Neural crest cell (in vitro differentiated cells): ENCODE measurements around the gene NOVA2. TPM values are rescaled to one million over a fixed set of nuclear protein-coding genes. Genes with fewer than 3 reads are reported as not detected.

Source experiments
- DNase-seq: peaks from one replicate; pipeline ENCODE4 v3.0.0; 2021; ENCODE audit warnings: low read depth, mixed read lengths, low spot score
- H3K27ac Mint-ChIP-seq: one replicate; pipeline ENCODE4 v1.8.0; 2021; ENCODE audit warnings: mild to moderate bottlenecking, mixed read lengths; ENCODE audit not compliant: unreplicated experiment
- H3K27me3 Mint-ChIP-seq: 2 replicates; pipeline ENCODE4 v1.8.0; 2021; ENCODE audit warnings: low read depth, mild to moderate bottlenecking, mixed read lengths
- H3K36me3 Mint-ChIP-seq: 2 replicates; pipeline ENCODE4 v1.8.0; 2021; ENCODE audit warnings: low read depth, mild to moderate bottlenecking, mixed read lengths
- H3K4me1 Mint-ChIP-seq: 2 replicates; pipeline ENCODE4 v1.8.0; 2021; ENCODE audit warnings: mixed read lengths
- H3K4me3 Mint-ChIP-seq: one replicate; pipeline ENCODE4 v1.8.0; 2021; ENCODE audit warnings: mild to moderate bottlenecking, mixed read lengths
- H3K9me3 Mint-ChIP-seq: 2 replicates; pipeline ENCODE4 v1.8.0; 2021; ENCODE audit warnings: mixed read lengths
- CTCF ChIP-seq: fragments of 200-600 bp; sonication (generic); conservative IDR thresholded peaks from 2 replicates; pipeline ENCODE4 v1.5.0; 2021; ENCODE audit warnings: antibody characterized with exemption, mild to moderate bottlenecking
- total RNA-seq: library from RNA; stranded (reverse); gene quantifications from 2 replicates; pipeline ENCODE4 v1.2.1, GENCODE V29; 2021

The NOVA2 gene
- total RNA-seq, 1 donor from 2014 or later, result 25.5 TPM

- no peak for TF ChIP-seq CTCF
- H3K4me3 Mint-ChIP-seq, result no peak overlapping the region
- no peaks in the 10 kb centered on the region for H3K9me3 Mint-ChIP-seq
- peaks cover 19% of the 10 kb centered on the region for H3K27me3 Mint-ChIP-seq
- H3K27ac Mint-ChIP-seq, result no peak overlapping the region
- peaks cover 15% of the 10 kb centered on the region for H3K4me1 Mint-ChIP-seq
- no peak for DNase-seq
- H3K36me3 Mint-ChIP-seq, result no peaks in the 10 kb centered on the region
Measured at GRCh38 chr19:45994456-45994997, 20.9 kb upstream of the NOVA2 start.

GRCh38 chr19:45990113-45990728 lies 16.6 kb upstream of the NOVA2 start:
- Mint-ChIP-seq H3K4me1 (no peaks in the 10 kb centered on the region), H3K36me3 (no peaks in the 10 kb centered on the region), H3K27me3 (peaks cover 14% of the 10 kb centered on the region), H3K9me3 (no peaks in the 10 kb centered on the region), H3K4me3 (no peak overlapping the region), H3K27ac (no peak overlapping the region)
- no peak for TF ChIP-seq CTCF
- DNase-seq, result no peak

- no peak overlapping the region for H3K27ac Mint-ChIP-seq
- no peak overlapping the region for H3K4me3 Mint-ChIP-seq
- no peaks in the 10 kb centered on the region for H3K4me1 Mint-ChIP-seq
- no peak for TF ChIP-seq CTCF
- no peaks in the 10 kb centered on the region for H3K9me3 Mint-ChIP-seq
- peaks cover 19% of the 10 kb centered on the region for H3K27me3 Mint-ChIP-seq
- no peak for DNase-seq
- H3K36me3 Mint-ChIP-seq, result no peaks in the 10 kb centered on the region
Measured at GRCh38 chr19:45985321-45985720, 11.7 kb upstream of the NOVA2 start.

- Mint-ChIP-seq H3K27me3 (peaks cover 20% of the 10 kb centered on the region), H3K4me1 (peaks cover 6% of the 10 kb centered on the region), H3K4me3 (no peak overlapping the region)
Measured at GRCh38 chr19:45981350-45981749, 7.7 kb upstream of the NOVA2 start.

GRCh38 chr19:45978156-45978555 lies 4.5 kb upstream of the NOVA2 start:
- no peak overlapping the region for H3K27ac Mint-ChIP-seq
- DNase-seq, result no peak
- H3K27me3 Mint-ChIP-seq, result peaks cover 40% of the 10 kb centered on the region
- TF ChIP-seq CTCF, result no peak
- no peak overlapping the region for H3K4me3 Mint-ChIP-seq
- peaks cover 24% of the 10 kb centered on the region for H3K4me1 Mint-ChIP-seq
- no peaks in the 10 kb centered on the region for H3K36me3 Mint-ChIP-seq
- no peaks in the 10 kb centered on the region for H3K9me3 Mint-ChIP-seq

More at GRCh38 chr19:45981350-45981749, 7.7 kb upstream of the NOVA2 start:
- H3K9me3 Mint-ChIP-seq, result no peaks in the 10 kb centered on the region
- H3K36me3 Mint-ChIP-seq, result no peaks in the 10 kb centered on the region
- no peak for TF ChIP-seq CTCF
- DNase-seq, result no peak
- H3K27ac Mint-ChIP-seq, result no peak overlapping the region
